HG03196 (cell line): ENCODE results near the gene ACTL8.

Experiments used
- ATAC-seq: cut with Tn5 transposase; IDR thresholded peaks from one replicate; pipeline ENCODE4 v1.9.1; 2021; ENCODE audit not compliant: unreplicated experiment

ACTL8 gene

DNA sequence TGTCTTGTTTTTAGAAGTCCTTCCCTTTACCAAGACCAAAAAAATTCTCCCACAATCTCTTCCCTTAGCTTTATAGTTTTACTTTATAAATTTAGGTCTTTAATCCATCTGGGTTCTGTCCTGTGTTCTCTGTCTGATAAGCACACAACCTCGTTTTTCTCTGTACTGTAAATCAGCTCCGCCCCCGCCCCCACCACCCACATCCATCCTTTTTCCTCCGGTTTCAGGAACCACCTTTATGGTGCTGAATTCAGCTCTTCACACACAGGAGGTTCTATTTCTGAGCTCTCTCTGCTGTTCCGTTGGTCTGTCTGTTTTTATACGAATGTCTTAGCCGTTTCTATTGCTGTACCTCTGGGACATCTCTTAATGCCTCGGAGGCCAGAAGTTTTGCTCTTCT lies 44.5 kb downstream of the ACTL8 start:
- ATAC-seq, result no peak

GRCh38 chr1:17802164-17802563 lies 47.0 kb downstream of the ACTL8 start:
- ATAC-seq, result no peak

DNA sequence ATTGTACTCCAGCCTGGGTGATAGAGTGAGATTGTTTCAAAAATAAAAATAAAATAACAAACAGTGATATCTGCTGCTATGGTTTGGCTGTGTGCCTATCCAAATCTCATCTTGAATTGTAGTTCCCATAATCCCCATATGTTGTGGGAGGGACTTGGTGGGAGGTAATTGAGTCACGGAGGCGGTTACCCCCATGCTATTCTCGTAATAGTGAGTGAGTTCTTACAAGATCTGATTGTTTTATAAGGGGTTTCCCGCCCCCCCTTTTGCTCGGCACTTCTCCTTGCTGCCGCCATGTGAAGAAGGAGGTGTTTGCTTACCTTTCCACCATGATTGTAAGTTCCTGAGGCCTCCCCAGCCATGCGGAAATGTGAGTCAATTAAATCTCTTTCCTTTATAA lies 47.8 kb downstream of the ACTL8 start:
- no peak for ATAC-seq

DNA sequence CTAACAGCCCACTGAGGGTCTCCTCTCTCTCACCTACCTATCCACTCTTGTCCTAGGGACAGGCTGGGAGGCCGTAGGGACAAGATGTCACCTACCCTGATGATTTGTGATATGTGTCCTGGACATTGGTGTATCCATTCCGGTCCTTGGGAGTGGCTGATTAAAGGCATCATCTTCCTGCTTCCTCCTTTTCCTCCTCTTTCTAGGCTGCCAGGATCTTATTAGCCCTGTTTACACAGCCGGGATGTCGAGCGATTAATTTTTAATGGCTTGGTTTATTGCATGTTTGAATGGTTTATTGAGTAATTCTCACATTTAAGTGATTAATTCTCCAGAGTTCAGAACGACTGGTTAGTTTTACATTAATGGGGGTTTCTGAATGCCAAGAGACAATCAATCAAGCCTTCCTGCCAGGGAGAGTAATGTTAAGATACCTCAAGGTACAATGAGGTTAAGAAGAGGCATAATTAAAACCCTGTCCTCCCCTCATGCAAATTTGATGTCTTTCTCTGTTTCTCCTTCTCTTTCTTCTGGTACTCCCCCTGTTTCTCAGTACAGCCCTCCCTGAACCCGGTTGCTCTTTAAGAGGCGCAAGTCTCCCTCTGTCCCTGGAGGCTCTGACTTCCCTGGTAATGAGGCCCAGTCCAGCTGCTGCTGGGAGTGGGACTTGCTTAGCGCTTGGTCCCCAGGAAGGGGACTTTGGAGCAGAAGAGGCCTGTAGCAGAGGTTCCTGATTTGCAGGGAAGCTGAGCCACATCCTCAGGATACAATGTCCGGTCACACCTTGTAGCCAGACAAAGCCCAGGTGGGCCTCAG lies 50.9 kb downstream of the ACTL8 start:
- ATAC-seq, result no peak

DNA sequence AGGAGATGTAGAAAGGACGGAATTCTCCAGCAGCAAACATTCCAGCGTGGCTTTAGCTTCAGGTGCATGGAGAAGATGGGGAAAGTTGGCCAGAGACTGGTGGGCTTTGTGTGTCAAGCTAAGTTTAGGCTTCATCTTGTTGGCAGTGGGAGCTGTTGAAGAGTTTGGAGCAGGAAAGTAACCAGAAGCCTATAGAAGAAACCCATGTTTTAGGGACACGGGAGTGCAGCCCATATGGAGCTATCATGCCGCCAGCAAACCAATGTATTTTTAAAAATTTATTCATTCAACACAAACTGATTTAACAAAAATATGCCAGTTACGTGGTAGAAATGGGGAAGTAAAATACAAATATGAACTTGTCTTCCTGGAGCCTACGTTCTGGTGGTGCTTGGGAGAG lies 53.7 kb downstream of the ACTL8 start:
- no peak for ATAC-seq

- no peak for ATAC-seq
Measured at GRCh38 chr1:17810668-17811067, 55.5 kb downstream of the ACTL8 start.

- no peak for ATAC-seq
Measured at GRCh38 chr1:17816511-17816910, 61.4 kb downstream of the ACTL8 start.

DNA sequence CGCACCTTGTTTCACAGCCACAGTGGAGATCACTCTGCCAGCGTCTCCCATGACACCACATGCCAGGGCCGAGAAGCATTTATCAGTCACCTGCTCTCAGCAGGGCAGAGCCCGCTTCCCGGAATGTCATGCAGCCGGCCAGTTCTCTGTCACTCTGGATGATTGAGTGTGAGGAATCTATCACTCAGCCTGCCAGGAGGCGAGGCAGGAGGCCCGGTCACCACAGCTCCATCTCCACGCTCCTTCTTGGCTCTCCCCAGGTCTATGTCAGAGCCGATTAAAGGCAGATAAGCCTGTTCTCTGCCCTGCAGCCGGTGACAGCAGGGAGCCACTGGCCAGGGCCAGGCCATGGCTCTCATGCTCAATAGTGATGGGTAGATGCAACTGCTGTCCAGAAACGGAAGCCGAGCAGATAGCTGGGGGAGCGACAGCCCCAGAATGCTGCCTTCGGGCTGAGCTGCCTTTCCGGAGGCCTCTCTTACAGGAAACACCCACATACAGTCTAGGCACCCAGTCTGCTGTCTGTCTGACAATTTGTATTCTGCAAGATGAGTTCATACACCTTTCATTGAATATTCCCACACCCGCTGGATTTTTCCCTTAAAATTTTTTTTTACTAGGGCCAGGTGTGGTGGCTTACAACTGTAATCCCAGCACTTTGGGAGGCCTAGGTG lies 64.1 kb downstream of the ACTL8 start:
- no peak for ATAC-seq

DNA sequence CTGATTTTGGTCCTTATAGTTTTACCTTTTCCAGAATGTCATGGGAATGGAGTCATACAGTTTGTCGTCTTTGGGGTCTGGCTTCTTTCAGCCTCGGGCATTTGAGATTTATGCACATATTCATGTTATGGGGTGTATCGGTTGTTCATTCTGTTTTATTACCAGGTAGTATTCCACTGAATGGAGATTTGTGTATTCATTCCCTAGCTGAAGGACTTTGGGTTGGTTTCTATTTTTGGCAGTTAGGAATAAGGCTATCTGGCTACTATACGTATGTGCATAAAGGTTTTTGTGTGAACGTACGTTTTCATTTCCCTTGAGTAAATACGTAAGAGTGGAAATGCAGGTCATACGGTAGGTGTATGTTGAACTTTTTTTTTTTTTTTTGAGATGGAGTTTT lies 65.1 kb downstream of the ACTL8 start:
- ATAC-seq, result no peak

DNA sequence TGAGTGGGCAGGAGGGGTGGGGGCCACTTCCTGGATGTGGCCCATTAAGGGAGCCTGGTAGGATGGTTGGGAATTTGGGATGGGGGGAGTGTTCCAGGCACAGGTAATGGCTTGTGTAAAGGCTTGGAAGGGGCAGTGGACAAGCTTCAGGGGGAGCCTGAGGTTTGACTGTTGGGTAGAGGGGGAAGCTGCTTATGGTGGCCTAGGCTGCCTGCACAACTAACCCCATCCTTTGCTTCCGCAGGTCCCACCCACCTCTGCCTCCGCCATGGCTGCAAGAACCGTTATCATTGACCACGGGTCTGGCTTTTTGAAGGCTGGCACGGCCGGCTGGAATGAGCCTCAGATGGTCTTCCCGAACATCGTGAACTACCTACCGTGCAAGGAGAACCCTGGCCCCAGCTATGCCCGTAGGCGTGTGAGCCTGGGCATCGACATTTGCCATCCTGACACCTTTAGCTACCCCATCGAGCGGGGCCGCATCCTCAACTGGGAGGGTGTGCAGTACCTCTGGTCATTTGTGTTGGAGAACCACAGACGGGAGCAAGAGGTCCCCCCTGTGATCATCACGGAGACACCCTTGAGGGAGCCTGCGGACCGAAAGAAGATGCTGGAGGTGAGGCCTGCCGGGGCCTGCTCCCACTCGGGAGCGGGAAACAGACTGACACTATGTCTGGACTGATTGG lies 67.8 kb downstream of the ACTL8 start:
- ATAC-seq, result no peak

DNA sequence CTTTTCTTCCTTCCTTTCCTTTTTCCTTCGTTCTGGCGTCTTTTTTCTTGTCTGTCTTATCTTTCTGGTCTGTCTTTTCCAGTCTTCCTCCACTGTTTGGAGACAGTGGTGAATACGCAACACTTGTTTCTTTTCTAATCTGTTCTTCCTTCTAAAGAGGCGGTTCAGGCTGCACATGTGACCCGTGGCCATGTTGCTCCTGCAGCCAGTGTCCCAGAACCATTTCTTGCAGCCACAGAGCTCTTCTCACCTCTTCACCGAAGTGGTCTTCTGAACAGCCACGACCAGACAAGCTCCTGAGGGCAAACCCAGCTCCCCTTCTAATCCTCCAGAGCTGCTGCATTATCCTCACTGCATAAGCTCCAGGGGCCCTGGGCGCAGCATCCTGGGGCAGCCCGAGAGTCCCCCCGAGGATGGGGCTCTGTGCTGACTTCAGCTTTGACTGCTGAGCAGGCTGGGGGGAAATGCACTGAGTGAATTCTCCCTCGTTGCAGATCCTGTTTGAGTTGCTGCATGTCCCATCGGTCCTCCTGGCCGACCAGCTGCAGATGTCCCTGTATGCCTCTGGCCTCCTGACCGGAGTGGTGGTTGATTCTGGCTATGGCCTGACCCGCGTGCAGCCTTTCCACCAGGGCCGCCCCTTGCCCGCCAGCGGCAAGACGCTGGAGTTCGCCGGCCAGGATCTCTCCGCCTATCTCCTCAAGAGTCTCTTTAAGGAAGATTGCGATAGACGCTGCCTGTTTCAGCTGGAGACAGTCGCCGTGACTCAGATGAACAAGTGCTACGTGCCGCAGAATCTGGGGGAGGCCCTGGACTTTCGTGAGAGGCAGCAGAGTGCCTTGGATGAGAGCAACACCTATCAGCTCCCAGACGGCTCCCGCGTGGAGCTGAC lies 70.4 kb downstream of the ACTL8 start:
- no peak for ATAC-seq

GRCh38 chr1:17826165-17826488 lies 71.0 kb downstream of the ACTL8 start:
- ATAC-seq, result no peak

DNA sequence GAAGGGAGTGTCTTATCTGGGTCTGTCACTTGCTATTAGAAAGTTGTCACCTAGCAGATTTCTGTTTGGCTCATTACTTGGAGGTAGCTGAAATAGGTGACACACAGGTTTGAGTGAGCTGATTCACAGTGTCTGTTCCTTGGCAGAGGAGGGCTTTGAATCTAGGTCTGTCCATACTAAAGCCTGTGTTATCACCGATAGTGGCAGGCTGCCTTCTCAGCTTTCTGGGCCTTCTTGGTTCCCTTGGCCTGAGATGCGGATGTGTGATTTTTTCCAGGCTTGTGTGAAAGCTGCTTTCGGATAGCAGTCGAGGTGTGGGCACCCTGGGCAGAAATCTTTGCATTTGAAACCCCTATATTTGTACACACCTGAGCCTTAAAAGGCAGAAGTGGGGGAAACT lies 73.9 kb downstream of the ACTL8 start:
- no peak for ATAC-seq

- ATAC-seq, result no peak
Measured at GRCh38 chr1:17829579-17829978, 74.4 kb downstream of the ACTL8 start.

- no peak for ATAC-seq
Measured at GRCh38 chr1:17831597-17831996, 76.5 kb downstream of the ACTL8 start.

DNA sequence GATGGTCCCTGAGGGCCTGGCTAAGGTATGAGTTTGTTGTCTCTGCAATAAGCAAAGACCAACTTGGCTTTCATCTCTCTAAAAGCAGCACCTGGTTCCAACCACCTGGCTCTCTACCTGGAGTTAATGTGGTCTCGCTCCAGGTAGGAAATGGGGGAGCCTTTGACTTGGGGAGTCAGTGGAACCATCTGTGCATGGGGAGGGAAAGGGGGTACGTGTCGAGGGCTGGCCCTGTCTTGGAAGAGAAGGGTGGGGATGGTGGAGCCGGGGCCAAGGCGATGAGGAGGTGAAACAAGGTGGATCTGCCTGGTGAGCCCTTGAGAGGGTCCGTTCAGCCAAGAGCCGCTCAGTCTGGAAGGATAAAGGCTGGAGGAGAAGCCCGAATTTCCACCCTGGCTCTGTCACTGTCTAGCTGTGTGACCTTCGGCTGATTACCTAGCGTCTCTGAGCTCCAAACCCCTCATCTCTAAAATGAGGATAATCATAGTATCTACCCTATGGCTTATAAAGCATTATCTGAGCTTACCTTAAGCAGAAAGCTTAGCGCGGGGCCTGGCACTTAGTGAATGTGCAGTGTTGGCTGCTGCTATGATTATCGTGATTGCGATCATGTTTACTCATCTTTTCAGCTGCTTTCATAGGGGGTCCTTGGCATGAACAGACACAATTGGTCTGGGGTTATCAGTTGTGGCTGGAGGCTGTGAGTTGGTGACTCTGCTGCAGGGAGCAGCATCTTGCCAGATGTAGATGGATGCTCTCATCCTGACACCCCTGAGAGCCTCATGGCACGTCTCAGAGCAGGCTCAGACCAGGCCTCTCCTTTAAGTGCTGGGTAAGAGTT lies 78.7 kb downstream of the ACTL8 start:
- ATAC-seq, result no peak

DNA sequence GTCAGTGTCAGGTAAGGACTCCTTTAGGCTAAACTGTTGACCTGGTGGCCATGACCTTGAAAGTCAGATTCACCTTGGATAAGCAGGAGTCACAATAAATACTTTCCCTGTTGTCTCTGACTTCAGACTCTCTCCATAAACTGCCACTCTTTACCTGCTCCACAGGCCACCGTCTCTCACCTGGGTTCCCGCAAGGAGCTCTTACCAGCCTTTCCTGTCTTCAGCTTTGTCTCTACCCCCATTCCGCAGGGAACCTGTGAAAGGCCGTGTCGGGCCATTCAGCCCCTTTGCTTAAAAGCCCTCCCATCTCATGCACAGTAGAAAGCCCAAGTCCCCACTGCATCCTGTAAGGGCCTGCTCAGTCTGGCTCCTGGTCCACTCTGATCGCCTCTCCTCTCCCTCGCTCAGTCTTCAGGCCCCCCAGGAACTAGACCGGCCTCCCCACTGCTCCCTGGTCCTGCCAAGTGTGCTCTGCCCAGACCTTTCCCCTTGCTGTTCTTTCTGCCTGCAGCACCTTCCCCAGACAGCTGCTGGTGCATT lies 79.5 kb downstream of the ACTL8 start:
- no peak for ATAC-seq

- no peak for ATAC-seq
Measured at GRCh38 chr1:17837233-17838030, 82.3 kb downstream of the ACTL8 start.

- no peak for ATAC-seq
Measured at GRCh38 chr1:17839641-17840196, 84.6 kb downstream of the ACTL8 start.
